GM06990 (cell line): ENCODE data around the gene FBXO48.
A peak's percentile ranks its signal among the peaks of the same experiment; 100 is the strongest.

ENCODE experiments used
- DNase-seq: peaks from one replicate; pipeline ENCODE4 v3.0.0-alpha.2; 2011; ENCODE audit not compliant: insufficient read length; ENCODE audit errors: extremely low read depth
- H3K27me3 ChIP-seq: replicated peaks from 2 replicates; pipeline ENCODE4 v1.6.0; 2011; ENCODE audit warnings: low read length; ENCODE audit not compliant: control insufficient read depth, insufficient read depth
- H3K36me3 ChIP-seq: 2 replicates; pipeline ENCODE4 v1.5.1; 2011; ENCODE audit warnings: low read length; ENCODE audit not compliant: control insufficient read depth, insufficient read depth
- H3K4me3 ChIP-seq: replicated peaks from 2 replicates; pipeline ENCODE4 v1.5.1; 2011; ENCODE audit warnings: low read depth, mild to moderate bottlenecking, control low read depth, low read length
- CTCF ChIP-seq: IDR thresholded peaks from 2 replicates; pipeline ENCODE4 v1.5.1; 2011; ENCODE audit warnings: low read length, control low read depth, mild to moderate bottlenecking, inconsistent platforms; ENCODE audit not compliant: insufficient read depth, poor library complexity, severe bottlenecking

FBXO48 gene

GRCh38 chr2:68431316-68431972 lies 35.6 kb downstream of the FBXO48 start:
- Histone ChIP-seq H3K4me3 (no peak overlapping the region), H3K27me3 (no peaks in the 10 kb centered on the region), H3K36me3 (no peaks in the 10 kb centered on the region)
- DNase-seq = no peak
- no peak for TF ChIP-seq CTCF

- H3K27me3 ChIP-seq = no peaks in the 10 kb centered on the region
- no peak for TF ChIP-seq CTCF
- H3K36me3 ChIP-seq = no peaks in the 10 kb centered on the region
- H3K4me3 ChIP-seq = no peak overlapping the region
- no peak for DNase-seq
Measured at GRCh38 chr2:68429311-68429826, 37.7 kb downstream of the FBXO48 start.

GRCh38 chr2:68428746-68429145 lies 38.3 kb downstream of the FBXO48 start:
- no peak overlapping the region for H3K4me3 ChIP-seq
- no peak for DNase-seq
- H3K36me3 ChIP-seq = no peaks in the 10 kb centered on the region
- TF ChIP-seq CTCF = no peak
- no peaks in the 10 kb centered on the region for H3K27me3 ChIP-seq

- Histone ChIP-seq H3K27me3 (no peaks in the 10 kb centered on the region), H3K36me3 (no peaks in the 10 kb centered on the region), H3K4me3 (no peak overlapping the region)
- DNase-seq = no peak
- TF ChIP-seq CTCF = no peak
Measured at GRCh38 chr2:68428126-68428525, 39.0 kb downstream of the FBXO48 start.

- Histone ChIP-seq H3K4me3 (no peak overlapping the region), H3K27me3 (no peaks in the 10 kb centered on the region)
- no peak for TF ChIP-seq CTCF
Measured at GRCh38 chr2:68426848-68427579, 40.1 kb downstream of the FBXO48 start.

More at GRCh38 chr2:68426848-68427579, 40.1 kb downstream of the FBXO48 start:
- H3K36me3 ChIP-seq = no peaks in the 10 kb centered on the region
- peak; percentile 66 for DNase-seq
